Mononuclear cell (primary cell): Measurements from ENCODE around the gene ADGRA1. TPM values are rescaled to one million over a fixed set of nuclear protein-coding genes. Genes with fewer than 3 reads are reported as not detected.

Experiments used
- H3K27me3 ChIP-seq: 2 replicates; pipeline ENCODE4 v1.6.0; 2011; ENCODE audit warnings: low read length, control low read depth; ENCODE audit not compliant: insufficient read depth
- H3K4me1 ChIP-seq: 2 replicates; pipeline ENCODE4 v1.5.1; 2011; ENCODE audit warnings: mild to moderate bottlenecking, low read length, control low read depth; ENCODE audit not compliant: insufficient read depth
- H3K4me3 ChIP-seq: 2 replicates; pipeline ENCODE4 v1.5.1; 2011; ENCODE audit warnings: mild to moderate bottlenecking, low read length, moderate library complexity
- H3K9me3 ChIP-seq: 2 replicates; pipeline ENCODE4 v1.5.1; 2011; ENCODE audit warnings: low read depth, mild to moderate bottlenecking, control low read depth, low read length
- total RNA-seq: library from RNA; depleted of rRNA; stranded (reverse); fragments of >200 nt; gene quantifications from one replicate; pipeline ENCODE4 v1.2.3, GENCODE V29; 2012

Gene ADGRA1
- total RNA-seq, 1 donor, result not detected

DNA sequence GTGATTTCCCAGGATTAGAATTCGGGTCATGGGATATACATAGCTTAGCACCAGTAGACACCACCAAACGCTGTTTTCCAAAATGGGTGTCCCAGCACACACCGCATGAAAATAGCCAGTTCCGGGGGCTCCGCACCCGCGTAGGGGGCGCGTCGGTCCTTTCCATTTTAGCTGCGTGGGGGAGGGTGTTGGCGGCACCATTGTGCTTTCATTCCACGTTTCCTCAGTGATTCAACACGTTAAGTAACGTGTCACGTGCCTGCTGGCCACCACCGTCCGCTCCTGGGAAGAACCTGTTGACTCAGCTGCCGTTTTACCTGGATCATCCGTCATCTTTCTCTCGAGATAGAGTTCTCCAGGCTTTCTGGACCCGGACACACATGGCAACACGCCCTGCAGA is 25.6 kb upstream of the ADGRA1 start:
- no peaks in the 10 kb centered on the region for H3K4me1 ChIP-seq
- H3K4me3 ChIP-seq, result no peak overlapping the region
- no peaks in the 10 kb centered on the region for H3K9me3 ChIP-seq
- H3K27me3 ChIP-seq, result no peaks in the 10 kb centered on the region

- Histone ChIP-seq H3K9me3 (no peaks in the 10 kb centered on the region), H3K27me3 (no peaks in the 10 kb centered on the region), H3K4me3 (no peak overlapping the region), H3K4me1 (no peaks in the 10 kb centered on the region)
Observed at GRCh38 chr10:133062635-133063034, 25.1 kb upstream of the ADGRA1 start.

DNA sequence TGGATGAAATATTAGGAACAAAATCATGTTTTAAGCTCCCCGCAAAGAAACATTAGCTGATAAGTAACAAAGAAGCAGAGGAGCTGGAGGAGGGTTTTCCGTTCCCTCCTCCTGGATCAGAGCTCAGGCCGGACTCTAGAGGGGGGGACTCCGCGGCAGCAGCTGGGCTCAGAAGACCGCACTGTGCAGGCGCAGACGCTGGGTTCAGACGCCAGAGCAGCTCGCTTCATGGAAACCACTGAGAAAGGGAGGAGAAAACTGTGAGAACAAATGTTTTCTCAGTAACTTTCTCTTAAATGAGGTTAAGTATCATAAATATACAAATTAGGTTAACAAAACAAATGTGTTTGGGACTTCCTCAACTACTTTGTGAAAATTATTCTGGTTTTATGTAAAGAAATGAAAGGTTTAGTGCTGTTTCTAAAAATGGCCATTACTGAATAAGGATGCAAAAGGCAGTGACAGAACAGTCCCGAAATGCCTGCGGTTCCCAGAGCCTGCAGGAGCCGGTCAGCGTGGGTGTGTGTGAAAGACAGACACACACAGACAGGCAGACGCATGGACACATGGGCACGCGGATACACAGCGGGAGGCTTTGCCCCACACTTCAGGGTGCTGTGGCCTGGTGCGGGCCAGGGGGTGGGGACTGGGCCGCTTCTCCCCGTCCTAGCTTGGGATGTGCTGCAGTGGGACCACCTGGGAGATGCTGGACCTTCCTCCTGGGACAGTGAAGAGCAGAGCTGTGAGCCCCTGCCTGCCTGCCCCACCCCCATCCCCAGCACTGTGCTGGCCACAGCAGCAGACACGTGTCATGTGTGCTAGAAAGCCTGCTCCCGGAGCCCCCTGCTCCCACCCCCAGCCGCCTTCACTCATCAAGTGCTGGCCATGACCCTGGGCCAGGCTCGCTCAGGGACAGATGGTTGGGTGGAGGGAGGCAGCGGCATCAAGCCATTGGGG is 20.3 kb upstream of the ADGRA1 start:
- Histone ChIP-seq H3K4me1 (no peaks in the 10 kb centered on the region), H3K9me3 (no peaks in the 10 kb centered on the region), H3K27me3 (no peaks in the 10 kb centered on the region), H3K4me3 (no peak overlapping the region)

DNA sequence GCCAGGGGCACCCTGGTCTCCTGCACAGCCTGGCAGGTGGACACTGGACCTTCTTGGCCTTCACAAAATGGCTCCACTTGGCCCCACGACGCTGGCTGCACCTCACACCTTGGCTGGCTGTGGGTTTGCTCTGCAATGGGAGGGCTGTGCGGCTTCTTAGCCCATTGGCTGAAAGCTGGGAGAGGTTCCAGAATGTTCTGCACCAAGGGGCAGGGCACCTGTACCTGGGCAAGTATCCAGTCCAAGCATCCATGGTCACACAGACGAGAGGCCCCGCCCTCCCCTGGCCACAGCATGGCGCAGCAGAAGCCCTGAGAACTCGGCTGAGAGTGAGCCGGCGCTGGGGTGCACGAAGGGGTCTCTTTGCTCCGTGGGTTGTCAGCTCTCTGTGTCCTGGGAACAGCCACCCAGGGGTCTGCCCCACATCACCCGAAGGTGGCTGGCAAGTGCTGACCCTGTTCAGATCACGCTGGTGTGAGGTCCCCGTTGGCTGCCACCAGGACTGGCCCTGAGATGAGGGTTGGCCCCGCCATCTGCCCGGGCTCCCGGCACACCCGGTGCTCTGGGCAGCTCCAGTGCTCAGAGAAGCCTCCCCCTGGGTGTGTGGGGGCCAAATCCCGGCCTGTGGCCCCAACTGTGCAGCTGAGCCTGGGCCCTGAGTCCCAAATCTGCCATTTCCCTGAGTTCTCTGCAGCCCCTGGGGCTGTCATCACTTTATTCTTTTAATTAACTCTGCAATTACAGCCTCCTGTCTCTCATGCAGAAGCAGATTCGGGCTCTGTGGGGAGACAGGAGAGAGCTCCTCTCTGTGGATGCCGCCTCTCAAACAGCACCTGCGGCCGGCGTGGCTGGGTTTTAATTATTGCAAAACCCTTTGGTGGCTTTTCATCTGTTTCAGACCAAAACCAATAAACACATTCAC is 19.4 kb upstream of the ADGRA1 start:
- Histone ChIP-seq H3K4me1 (no peaks in the 10 kb centered on the region), H3K9me3 (no peaks in the 10 kb centered on the region), H3K27me3 (no peaks in the 10 kb centered on the region), H3K4me3 (no peak overlapping the region)

- Histone ChIP-seq H3K9me3 (no peaks in the 10 kb centered on the region), H3K4me1 (no peaks in the 10 kb centered on the region), H3K27me3 (no peaks in the 10 kb centered on the region), H3K4me3 (no peak overlapping the region)
Observed at GRCh38 chr10:133069033-133069525, 18.6 kb upstream of the ADGRA1 start.

GRCh38 chr10:133070405-133070804 is 17.3 kb upstream of the ADGRA1 start:
- no peaks in the 10 kb centered on the region for H3K9me3 ChIP-seq
- no peak overlapping the region for H3K4me3 ChIP-seq
- H3K27me3 ChIP-seq, result no peaks in the 10 kb centered on the region
- no peaks in the 10 kb centered on the region for H3K4me1 ChIP-seq

DNA sequence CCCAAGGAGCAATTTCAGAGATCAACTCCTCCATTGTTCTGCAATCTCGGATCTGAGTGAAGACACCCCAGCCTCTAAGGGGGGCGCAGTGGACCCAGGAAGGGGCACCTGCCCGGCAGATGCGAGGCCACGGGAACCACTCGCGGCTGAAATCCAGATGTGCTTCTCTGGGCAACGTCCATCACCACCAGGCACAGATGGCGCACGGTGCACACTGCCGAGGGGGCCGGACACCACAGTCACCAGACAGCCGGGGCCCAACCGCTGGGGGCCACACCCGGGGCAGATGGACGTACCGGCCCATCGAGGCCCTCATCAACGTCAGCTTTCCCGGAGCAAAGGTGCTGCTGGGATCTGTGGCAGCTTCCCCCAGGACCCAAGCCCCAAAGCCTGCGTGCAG is 16.9 kb upstream of the ADGRA1 start:
- H3K9me3 ChIP-seq, result no peaks in the 10 kb centered on the region
- H3K4me1 ChIP-seq, result no peaks in the 10 kb centered on the region
- H3K27me3 ChIP-seq, result no peaks in the 10 kb centered on the region
- no peak overlapping the region for H3K4me3 ChIP-seq

DNA sequence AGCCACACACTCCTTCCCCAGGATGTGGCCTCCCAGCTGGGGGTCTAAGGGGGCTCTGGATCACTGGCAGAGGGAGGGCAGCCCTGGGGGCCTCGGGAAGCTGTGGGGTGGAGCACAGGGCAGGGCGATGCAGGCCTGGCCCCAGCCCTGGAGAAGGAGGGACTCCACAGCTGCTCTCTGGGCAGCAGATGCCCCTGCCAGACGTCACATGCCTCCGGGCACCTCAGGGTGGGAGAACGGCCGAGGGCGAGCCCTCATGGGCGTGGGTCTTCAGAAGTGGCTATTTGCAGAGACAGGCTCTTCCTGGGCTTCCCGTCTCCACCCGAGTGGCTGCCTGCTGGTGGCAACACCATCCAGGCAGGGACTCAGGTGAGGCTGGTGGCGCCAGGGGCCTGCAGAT is 16.0 kb upstream of the ADGRA1 start:
- Histone ChIP-seq H3K4me1 (no peaks in the 10 kb centered on the region), H3K27me3 (no peaks in the 10 kb centered on the region), H3K4me3 (no peak overlapping the region), H3K9me3 (no peaks in the 10 kb centered on the region)

DNA sequence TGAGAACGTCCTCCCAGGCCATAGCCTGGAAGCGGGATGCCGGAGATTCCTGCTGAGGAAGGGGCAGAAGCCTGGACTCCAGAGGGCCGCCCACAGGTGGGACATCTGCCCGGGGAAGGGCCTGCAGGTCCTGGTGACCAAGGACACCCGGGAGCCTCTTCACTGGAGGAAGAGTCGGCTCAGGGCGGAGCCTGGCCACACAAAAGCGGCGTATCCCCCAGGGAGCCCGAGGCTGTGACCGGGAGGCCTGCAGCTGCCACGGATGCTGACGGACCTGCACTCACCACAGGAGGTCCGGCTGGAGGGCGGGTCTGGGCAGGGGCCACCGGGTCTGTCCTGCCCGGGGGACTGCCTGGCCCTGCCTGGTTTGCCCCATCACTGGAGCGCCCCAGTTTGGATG is 15.5 kb upstream of the ADGRA1 start:
- H3K4me1 ChIP-seq, result no peaks in the 10 kb centered on the region
- H3K9me3 ChIP-seq, result no peaks in the 10 kb centered on the region
- H3K27me3 ChIP-seq, result no peaks in the 10 kb centered on the region
- H3K4me3 ChIP-seq, result no peak overlapping the region

DNA sequence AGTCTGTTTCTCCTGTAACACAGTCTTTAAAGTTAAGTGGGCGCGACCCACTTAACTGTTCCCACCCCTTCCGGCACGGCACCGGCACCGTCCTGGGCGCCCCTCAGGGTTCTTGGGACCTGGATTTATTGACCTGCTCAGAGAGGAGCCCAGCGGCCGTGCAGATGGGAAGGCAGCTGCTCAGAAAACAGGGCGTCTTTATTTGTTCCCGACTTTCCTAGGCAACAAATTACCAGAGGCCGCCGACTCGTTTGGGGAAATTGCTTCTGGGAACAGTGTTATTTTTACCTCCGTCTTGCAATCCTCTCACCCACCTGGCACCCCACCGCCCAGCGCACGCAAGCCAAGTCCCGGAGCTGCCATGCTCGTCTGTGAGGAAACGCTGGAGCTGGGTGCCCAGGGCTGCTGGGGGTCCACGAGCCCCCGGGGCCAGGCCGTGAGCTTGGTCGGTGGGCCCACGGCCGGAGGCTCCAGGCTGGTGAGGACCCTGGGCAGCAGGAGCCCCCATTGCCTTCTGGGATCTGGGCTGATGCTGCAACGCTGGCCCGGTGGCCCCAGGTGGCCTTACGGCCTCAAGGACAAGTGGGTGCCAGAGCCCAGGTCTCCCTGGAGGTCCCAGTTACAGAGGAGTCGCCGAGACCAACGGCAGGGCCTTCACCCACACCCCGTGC is 14.9 kb upstream of the ADGRA1 start:
- Histone ChIP-seq H3K27me3 (no peaks in the 10 kb centered on the region), H3K4me3 (no peak overlapping the region), H3K4me1 (no peaks in the 10 kb centered on the region)

GRCh38 chr10:133075346-133076137 is 12.2 kb upstream of the ADGRA1 start:
- H3K4me3 ChIP-seq, result no peak overlapping the region
- no peaks in the 10 kb centered on the region for H3K9me3 ChIP-seq
- no peaks in the 10 kb centered on the region for H3K4me1 ChIP-seq
- no peaks in the 10 kb centered on the region for H3K27me3 ChIP-seq

More for the DNA sequence above, 14.9 kb upstream of the ADGRA1 start:
- H3K9me3 ChIP-seq, result no peaks in the 10 kb centered on the region

GRCh38 chr10:133076274-133077038 is 11.3 kb upstream of the ADGRA1 start:
- Histone ChIP-seq H3K4me3 (no peak overlapping the region), H3K9me3 (no peaks in the 10 kb centered on the region), H3K27me3 (no peaks in the 10 kb centered on the region), H3K4me1 (no peaks in the 10 kb centered on the region)

- Histone ChIP-seq H3K9me3 (no peaks in the 10 kb centered on the region), H3K27me3 (no peaks in the 10 kb centered on the region), H3K4me1 (no peaks in the 10 kb centered on the region), H3K4me3 (no peak overlapping the region)
Observed at GRCh38 chr10:133079836-133080682, 7.7 kb upstream of the ADGRA1 start.
